ENCODE measurements around the gene TSHZ2.

Gene TSHZ2

DNA sequence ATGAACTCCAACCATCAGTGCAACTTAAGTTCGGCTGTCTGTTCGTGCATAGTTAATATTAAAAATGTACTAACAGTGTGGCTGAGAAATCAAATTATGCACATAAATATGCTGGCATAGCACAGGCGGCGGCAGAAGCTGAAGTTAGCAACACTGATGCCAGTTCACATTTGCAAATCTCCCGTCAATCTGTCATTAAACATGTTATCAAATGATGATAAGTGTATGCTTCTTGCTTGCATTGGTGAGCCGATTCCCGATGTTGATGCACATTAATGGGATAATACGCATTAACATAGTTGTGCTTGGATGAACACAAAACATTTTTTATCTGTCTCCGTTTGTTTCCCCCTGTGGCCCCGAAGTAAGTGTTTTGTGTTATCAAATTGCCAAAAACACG lies 312.1 kb downstream of the TSHZ2 start:
- no peak overlapping the region for H3K4me3 ChIP-seq (ENCODE audit: low read depth in 1 of 5, low read length in 5 of 5)
- no peaks in the 10 kb centered on the region for H3K36me3 ChIP-seq (ENCODE audit: control insufficient read depth in 5 of 5, insufficient read depth in 5 of 5, low read length in 5 of 5)
- no peak overlapping the region for H3K27ac ChIP-seq (ENCODE audit: low read depth, low read length)
- no peak overlapping the region for H3K9ac ChIP-seq (ENCODE audit: low read length in 5 of 5)
- H3K4me1 ChIP-seq (ENCODE audit: control insufficient read depth in 5 of 5, insufficient read depth in 5 of 5, low read length in 5 of 5), result peaks cover 0 to 3% (median 0%) of the 10 kb centered on the region in 5 donors
- H3K9me3 ChIP-seq (ENCODE audit: control insufficient read depth in 5 of 5, low read length in 5 of 5), result no peaks in the 10 kb centered on the region
- no peaks in the 10 kb centered on the region for H3K27me3 ChIP-seq (ENCODE audit: control insufficient read depth in 5 of 5, insufficient read depth in 4 of 5, low read length in 5 of 5)

DNA sequence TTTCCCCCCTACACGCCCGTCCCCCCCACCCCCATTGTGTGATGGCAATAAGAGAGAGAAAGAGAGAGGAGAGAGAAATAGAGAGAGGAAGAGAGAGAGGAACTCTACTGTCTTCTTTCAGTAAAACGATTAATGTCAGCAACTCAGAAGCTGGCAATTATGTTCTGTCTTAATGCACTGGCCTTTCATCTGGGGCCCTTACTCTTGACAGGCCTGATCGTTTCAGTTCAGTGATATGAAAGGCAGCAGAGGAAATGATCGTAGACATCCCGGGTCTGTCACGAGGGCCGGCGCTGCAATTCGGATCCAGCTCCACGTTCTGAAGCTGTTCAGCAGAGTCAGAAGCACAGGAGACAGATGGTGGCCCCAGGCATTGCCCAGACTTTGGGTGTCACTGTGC lies 312.5 kb downstream of the TSHZ2 start:
- peaks cover 0 to 3% (median 0%) of the 10 kb centered on the region in 5 donors for H3K4me1 ChIP-seq (ENCODE audit: control insufficient read depth in 5 of 5, insufficient read depth in 5 of 5, low read length in 5 of 5)
- no peaks in the 10 kb centered on the region for H3K36me3 ChIP-seq (ENCODE audit: control insufficient read depth in 5 of 5, insufficient read depth in 5 of 5, low read length in 5 of 5)
- H3K4me3 ChIP-seq (ENCODE audit: low read depth in 1 of 5, low read length in 5 of 5), result no peak overlapping the region
- H3K9ac ChIP-seq (ENCODE audit: low read length in 5 of 5), result no peak overlapping the region
- no peaks in the 10 kb centered on the region for H3K27me3 ChIP-seq (ENCODE audit: control insufficient read depth in 5 of 5, insufficient read depth in 4 of 5, low read length in 5 of 5)
- H3K9me3 ChIP-seq (ENCODE audit: control insufficient read depth in 5 of 5, low read length in 5 of 5), result no peaks in the 10 kb centered on the region
- H3K27ac ChIP-seq (ENCODE audit: low read depth, low read length), result no peak overlapping the region

GRCh38 chr20:53287357-53288042 lies 315.3 kb downstream of the TSHZ2 start:
- Histone ChIP-seq H3K27me3 (ENCODE audit: control insufficient read depth in 5 of 5, insufficient read depth in 4 of 5, low read length in 5 of 5) (no peaks in the 10 kb centered on the region), H3K4me3 (ENCODE audit: low read depth in 1 of 5, low read length in 5 of 5) (no peak overlapping the region), H3K4me1 (ENCODE audit: control insufficient read depth in 5 of 5, insufficient read depth in 5 of 5, low read length in 5 of 5) (peaks cover 0 to 3% (median 0%) of the 10 kb centered on the region in 5 donors), H3K9me3 (ENCODE audit: control insufficient read depth in 5 of 5, low read length in 5 of 5) (no peaks in the 10 kb centered on the region), H3K27ac (ENCODE audit: low read depth, low read length) (no peak overlapping the region), H3K9ac (ENCODE audit: low read length in 5 of 5) (no peak overlapping the region), H3K36me3 (ENCODE audit: control insufficient read depth in 5 of 5, insufficient read depth in 5 of 5, low read length in 5 of 5) (no peaks in the 10 kb centered on the region)

- Histone ChIP-seq H3K9me3 (ENCODE audit: control insufficient read depth in 5 of 5, low read length in 5 of 5) (no peaks in the 10 kb centered on the region), H3K27ac (ENCODE audit: low read depth, low read length) (no peak overlapping the region), H3K4me3 (ENCODE audit: low read depth in 1 of 5, low read length in 5 of 5) (no peak overlapping the region), H3K27me3 (ENCODE audit: control insufficient read depth in 5 of 5, insufficient read depth in 4 of 5, low read length in 5 of 5) (no peaks in the 10 kb centered on the region), H3K4me1 (ENCODE audit: control insufficient read depth in 5 of 5, insufficient read depth in 5 of 5, low read length in 5 of 5) (peaks cover 0 to 4% (median 0%) of the 10 kb centered on the region in 5 donors), H3K9ac (ENCODE audit: low read length in 5 of 5) (no peak overlapping the region), H3K36me3 (ENCODE audit: control insufficient read depth in 5 of 5, insufficient read depth in 5 of 5, low read length in 5 of 5) (no peaks in the 10 kb centered on the region)
Measured at GRCh38 chr20:53291548-53291947, 319.4 kb downstream of the TSHZ2 start.

DNA sequence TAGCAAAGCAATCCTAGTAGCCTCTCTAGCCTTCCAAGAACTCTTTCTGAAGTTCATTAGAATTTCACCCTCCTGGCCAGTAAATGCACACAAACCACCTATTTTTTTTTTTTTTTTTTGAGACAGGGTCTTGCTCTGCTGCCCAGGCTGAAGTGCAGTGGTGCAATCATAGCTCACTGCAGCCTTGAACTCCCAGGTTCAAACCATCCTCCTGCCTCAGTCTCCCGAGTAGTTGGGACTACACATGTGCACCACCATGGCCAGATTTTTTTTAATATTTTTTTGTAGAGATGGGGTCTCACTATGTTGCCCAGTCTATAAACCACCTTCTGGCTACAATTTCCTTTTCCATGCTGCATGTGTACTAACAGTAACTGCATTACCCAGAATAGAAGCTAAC lies 320.2 kb downstream of the TSHZ2 start:
- Histone ChIP-seq H3K27ac (ENCODE audit: low read depth, low read length) (no peak overlapping the region), H3K9ac (ENCODE audit: low read length in 5 of 5) (no peak overlapping the region), H3K4me3 (ENCODE audit: low read depth in 1 of 5, low read length in 5 of 5) (no peak overlapping the region), H3K9me3 (ENCODE audit: control insufficient read depth in 5 of 5, low read length in 5 of 5) (no peaks in the 10 kb centered on the region), H3K27me3 (ENCODE audit: control insufficient read depth in 5 of 5, insufficient read depth in 4 of 5, low read length in 5 of 5) (no peaks in the 10 kb centered on the region), H3K36me3 (ENCODE audit: control insufficient read depth in 5 of 5, insufficient read depth in 5 of 5, low read length in 5 of 5) (no peaks in the 10 kb centered on the region), H3K4me1 (ENCODE audit: control insufficient read depth in 5 of 5, insufficient read depth in 5 of 5, low read length in 5 of 5) (peaks cover 0 to 4% (median 0%) of the 10 kb centered on the region in 5 donors)

DNA sequence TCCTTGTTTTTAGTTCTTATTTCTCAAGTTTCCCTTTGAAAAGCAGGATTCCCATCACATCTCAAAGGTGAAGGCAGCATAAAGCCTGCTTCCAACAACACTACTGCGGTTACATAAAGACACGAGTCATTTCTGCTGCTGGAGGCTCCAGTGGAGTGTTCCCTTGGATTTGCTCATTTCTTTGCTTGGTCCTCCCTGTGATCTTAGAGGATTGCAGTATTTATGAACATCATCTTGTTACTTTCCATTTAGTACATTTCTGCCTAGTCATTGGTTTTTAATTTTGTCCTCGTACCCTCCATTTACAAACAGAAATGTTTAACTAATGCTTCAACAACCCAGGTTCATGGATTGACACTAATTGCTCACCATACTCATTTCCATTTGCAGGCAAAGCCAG lies 322.6 kb downstream of the TSHZ2 start:
- Histone ChIP-seq H3K27me3 (ENCODE audit: control insufficient read depth in 5 of 5, insufficient read depth in 4 of 5, low read length in 5 of 5) (no peaks in the 10 kb centered on the region), H3K4me1 (ENCODE audit: control insufficient read depth in 5 of 5, insufficient read depth in 5 of 5, low read length in 5 of 5) (peaks cover 0 to 4% (median 0%) of the 10 kb centered on the region in 5 donors), H3K9ac (ENCODE audit: low read length in 5 of 5) (no peak overlapping the region), H3K4me3 (ENCODE audit: low read depth in 1 of 5, low read length in 5 of 5) (no peak overlapping the region), H3K27ac (ENCODE audit: low read depth, low read length) (no peak overlapping the region), H3K9me3 (ENCODE audit: control insufficient read depth in 5 of 5, low read length in 5 of 5) (no peaks in the 10 kb centered on the region), H3K36me3 (ENCODE audit: control insufficient read depth in 5 of 5, insufficient read depth in 5 of 5, low read length in 5 of 5) (no peaks in the 10 kb centered on the region)

DNA sequence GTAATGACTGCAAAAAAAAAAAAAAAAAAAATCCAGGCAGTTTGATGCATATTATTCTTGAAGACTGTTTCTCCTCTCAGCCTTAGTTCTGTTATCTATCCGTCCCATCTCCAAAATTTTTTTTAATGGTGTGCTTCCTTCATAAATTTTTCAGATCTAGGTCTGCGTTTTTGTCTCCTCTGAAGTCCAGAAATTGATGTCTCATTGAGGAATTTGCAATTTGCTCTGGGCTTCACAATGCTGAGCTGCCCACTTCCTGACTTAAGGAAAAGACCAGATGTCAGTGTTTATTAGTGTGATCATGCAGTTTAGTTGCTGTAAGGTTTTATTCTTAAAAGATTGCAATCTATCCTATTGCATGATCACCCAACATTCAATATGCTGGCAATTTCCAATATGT lies 323.9 kb downstream of the TSHZ2 start:
- H3K4me3 ChIP-seq (ENCODE audit: low read depth in 1 of 5, low read length in 5 of 5), result no peak overlapping the region
- H3K27ac ChIP-seq (ENCODE audit: low read depth, low read length), result no peak overlapping the region
- H3K4me1 ChIP-seq (ENCODE audit: control insufficient read depth in 5 of 5, insufficient read depth in 5 of 5, low read length in 5 of 5), result peaks cover 0 to 9% (median 0%) of the 10 kb centered on the region in 5 donors
- H3K9me3 ChIP-seq (ENCODE audit: control insufficient read depth in 5 of 5, low read length in 5 of 5), result no peaks in the 10 kb centered on the region
- no peaks in the 10 kb centered on the region for H3K36me3 ChIP-seq (ENCODE audit: control insufficient read depth in 5 of 5, insufficient read depth in 5 of 5, low read length in 5 of 5)
- no peaks in the 10 kb centered on the region for H3K27me3 ChIP-seq (ENCODE audit: control insufficient read depth in 5 of 5, insufficient read depth in 4 of 5, low read length in 5 of 5)
- H3K9ac ChIP-seq (ENCODE audit: low read length in 5 of 5), result no peak overlapping the region

DNA sequence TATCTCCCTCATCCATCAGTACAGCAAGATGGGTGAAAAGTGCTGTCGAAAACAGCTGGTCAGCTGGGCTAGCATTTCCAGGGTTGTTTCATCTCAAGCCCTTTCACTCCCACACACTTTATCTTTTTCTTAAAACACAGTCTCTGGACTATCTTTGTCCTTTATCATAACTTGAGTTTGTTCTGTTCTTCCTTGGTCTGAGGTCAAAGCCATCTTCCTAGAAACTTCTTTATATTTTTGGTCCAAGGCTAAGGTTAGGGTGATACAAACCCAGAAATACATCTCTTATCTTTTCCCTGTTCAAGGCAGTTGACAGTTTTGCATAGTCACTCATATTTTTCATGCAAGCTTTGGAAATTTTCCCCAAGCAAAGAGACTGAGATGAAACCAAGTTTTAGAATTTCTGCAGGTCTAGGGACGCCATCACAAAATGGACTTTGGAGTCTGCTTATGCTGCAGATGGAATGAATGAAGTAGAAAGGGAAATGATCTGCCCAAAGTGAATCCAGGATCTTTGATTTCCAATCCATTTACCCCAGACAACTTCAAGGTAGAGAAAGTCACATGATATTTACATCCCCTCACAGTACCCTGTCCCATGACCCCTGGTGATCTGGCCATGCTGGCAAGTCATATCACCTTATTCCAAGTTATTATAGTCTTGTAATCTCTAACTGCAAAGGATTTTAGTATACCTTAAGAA lies 324.4 kb downstream of the TSHZ2 start:
- H3K27ac ChIP-seq (ENCODE audit: low read depth, low read length), result no peak overlapping the region
- H3K4me1 ChIP-seq (ENCODE audit: control insufficient read depth in 5 of 5, insufficient read depth in 5 of 5, low read length in 5 of 5), result peaks cover 0 to 9% (median 0%) of the 10 kb centered on the region in 5 donors
- no peaks in the 10 kb centered on the region for H3K9me3 ChIP-seq (ENCODE audit: control insufficient read depth in 5 of 5, low read length in 5 of 5)
- H3K36me3 ChIP-seq (ENCODE audit: control insufficient read depth in 5 of 5, insufficient read depth in 5 of 5, low read length in 5 of 5), result no peaks in the 10 kb centered on the region
- H3K9ac ChIP-seq (ENCODE audit: low read length in 5 of 5), result no peak overlapping the region
- H3K4me3 ChIP-seq (ENCODE audit: low read depth in 1 of 5, low read length in 5 of 5), result no peak overlapping the region
- no peaks in the 10 kb centered on the region for H3K27me3 ChIP-seq (ENCODE audit: control insufficient read depth in 5 of 5, insufficient read depth in 4 of 5, low read length in 5 of 5)

DNA sequence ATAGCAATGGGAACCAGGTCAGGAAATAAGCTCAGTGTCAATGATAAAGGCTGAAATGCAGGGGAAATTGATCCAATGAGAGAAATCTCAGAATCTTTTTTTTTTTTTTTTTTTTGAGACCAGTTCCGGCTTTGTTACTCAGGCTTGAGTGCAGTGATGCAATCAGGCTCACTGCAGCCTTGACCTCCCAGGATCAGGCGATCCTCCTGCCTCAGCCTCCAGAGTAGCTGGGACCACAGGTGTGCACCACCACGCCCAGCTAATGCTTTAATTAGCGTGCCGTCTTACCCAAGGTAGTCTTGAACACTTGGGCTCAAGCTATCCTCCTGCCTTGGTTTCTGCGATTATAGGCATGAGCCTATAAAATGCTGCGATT lies 325.0 kb downstream of the TSHZ2 start:
- Histone ChIP-seq H3K4me1 (ENCODE audit: control insufficient read depth in 5 of 5, insufficient read depth in 5 of 5, low read length in 5 of 5) (peaks cover 0 to 9% (median 0%) of the 10 kb centered on the region in 5 donors), H3K27ac (ENCODE audit: low read depth, low read length) (no peak overlapping the region), H3K36me3 (ENCODE audit: control insufficient read depth in 5 of 5, insufficient read depth in 5 of 5, low read length in 5 of 5) (no peaks in the 10 kb centered on the region), H3K4me3 (ENCODE audit: low read depth in 1 of 5, low read length in 5 of 5) (no peak overlapping the region), H3K27me3 (ENCODE audit: control insufficient read depth in 5 of 5, insufficient read depth in 4 of 5, low read length in 5 of 5) (no peaks in the 10 kb centered on the region), H3K9me3 (ENCODE audit: control insufficient read depth in 5 of 5, low read length in 5 of 5) (no peaks in the 10 kb centered on the region), H3K9ac (ENCODE audit: low read length in 5 of 5) (no peak overlapping the region)

GRCh38 chr20:53298260-53298659 lies 326.1 kb downstream of the TSHZ2 start:
- no peaks in the 10 kb centered on the region for H3K9me3 ChIP-seq (ENCODE audit: control insufficient read depth in 5 of 5, low read length in 5 of 5)
- H3K27me3 ChIP-seq (ENCODE audit: control insufficient read depth in 5 of 5, insufficient read depth in 4 of 5, low read length in 5 of 5), result no peaks in the 10 kb centered on the region
- H3K4me1 ChIP-seq (ENCODE audit: control insufficient read depth in 5 of 5, insufficient read depth in 5 of 5, low read length in 5 of 5), result peaks cover 0 to 9% (median 0%) of the 10 kb centered on the region in 5 donors
- no peak overlapping the region for H3K27ac ChIP-seq (ENCODE audit: low read depth, low read length)
- no peak overlapping the region for H3K4me3 ChIP-seq (ENCODE audit: low read depth in 1 of 5, low read length in 5 of 5)
- no peak overlapping the region for H3K9ac ChIP-seq (ENCODE audit: low read length in 5 of 5)
- H3K36me3 ChIP-seq (ENCODE audit: control insufficient read depth in 5 of 5, insufficient read depth in 5 of 5, low read length in 5 of 5), result no peaks in the 10 kb centered on the region
